Naive B cell (primary cell): ENCODE results near the gene GALNT12. TPM values are rescaled to one million over a fixed set of nuclear protein-coding genes. Genes with fewer than 3 reads are reported as not detected.

Experiments
- ATAC-seq, 2 donors: fragments of 150-1000 bp; cut with Tn5 transposase; 2 replicates each; pipeline ENCODE4 v1.10.0; 2021; ENCODE audit warnings: low read depth in 2 of 2, mild to moderate bottlenecking in 2 of 2, moderate library complexity in 2 of 2
- DNase-seq: peaks from one replicate; pipeline ENCODE4 v3.0.0; 2022
- H3K27ac Mint-ChIP-seq, 6 donors: one replicate each; pipeline ENCODE4 v1.8.0; 2020 to 2022; ENCODE audit warnings: mild to moderate bottlenecking in 6 of 6, mixed read lengths in 6 of 6, moderate library complexity in 5 of 6, inconsistent platforms in 2 of 6
- H3K27me3 Mint-ChIP-seq, 3 donors: one replicate each; pipeline ENCODE4 v1.8.0; 2021 to 2022; ENCODE audit warnings: mixed read lengths in 3 of 3, mild to moderate bottlenecking in 1 of 3
- H3K36me3 Mint-ChIP-seq, 2 donors: one replicate each; pipeline ENCODE4 v1.8.0; 2020 to 2022; ENCODE audit warnings: mixed read lengths in 2 of 2, inconsistent platforms in 1 of 2, mild to moderate bottlenecking in 1 of 2
- H3K4me1 Mint-ChIP-seq, 3 donors: one replicate each; pipeline ENCODE4 v1.8.0; 2020 to 2022; ENCODE audit warnings: mixed read lengths in 3 of 3, inconsistent platforms in 1 of 3, mild to moderate bottlenecking in 1 of 3, moderate library complexity in 1 of 3
- H3K4me3 Mint-ChIP-seq, 8 donors: one replicate each; pipeline ENCODE4 v1.8.0; 2020 to 2022; ENCODE audit warnings: mild to moderate bottlenecking in 8 of 8, mixed read lengths in 8 of 8, moderate library complexity in 8 of 8, inconsistent platforms in 2 of 8
- H3K9me3 Mint-ChIP-seq, 7 donors: one replicate each; pipeline ENCODE4 v1.8.0; 2020 to 2022; ENCODE audit warnings: mixed read lengths in 7 of 7, mild to moderate bottlenecking in 5 of 7, inconsistent platforms in 2 of 7, moderate library complexity in 1 of 7
- polyA plus RNA-seq, 6 donors: library from polyadenylated mRNA; unstranded; fragments of 300-500 nt; fragmentation: Illumina TruSeq; gene quantifications; one replicate each; pipeline ENCODE4 v1.2.3, GENCODE V29; 2021; ENCODE audit warnings: low read depth in 6 of 6

GALNT12 gene
- polyA plus RNA-seq, 6 donors from 2014 or later: 0.53 to 2.2 (median 0.78) TPM; not detected in 1

- no peak overlapping the region for H3K27ac Mint-ChIP-seq
- no peaks in the 10 kb centered on the region for H3K9me3 Mint-ChIP-seq
- no peaks in the 10 kb centered on the region for H3K36me3 Mint-ChIP-seq
- H3K27me3 Mint-ChIP-seq: peaks cover 32 to 59% (median 32%) of the 10 kb centered on the region in 3 donors
- ATAC-seq (no peak), DNase-seq (no peak)
- no peaks in the 10 kb centered on the region for H3K4me1 Mint-ChIP-seq
- H3K4me3 Mint-ChIP-seq: no peak overlapping the region
Measured at GRCh38 chr9:98880311-98881015, 73.0 kb downstream of the GALNT12 start.

GRCh38 chr9:98881356-98881755, 73.9 kb downstream of the GALNT12 start:
- Mint-ChIP-seq H3K9me3 (no peaks in the 10 kb centered on the region), H3K27ac (no peak overlapping the region), H3K27me3 (peaks cover 32 to 61% (median 32%) of the 10 kb centered on the region in 3 donors), H3K36me3 (no peaks in the 10 kb centered on the region), H3K4me1 (no peaks in the 10 kb centered on the region), H3K4me3 (no peak overlapping the region)
- DNase-seq: no peak
- no peak for ATAC-seq

- Mint-ChIP-seq H3K27me3 (peaks cover 32 to 61% (median 36%) of the 10 kb centered on the region in 3 donors), H3K4me3 (peak overlapping the region in 1 of 8 donors; percentile 44), H3K4me1 (no peaks in the 10 kb centered on the region), H3K9me3 (no peaks in the 10 kb centered on the region), H3K27ac (no peak overlapping the region), H3K36me3 (no peaks in the 10 kb centered on the region)
- ATAC-seq (no peak), DNase-seq (no peak)
Measured at GRCh38 chr9:98881836-98882568, 74.5 kb downstream of the GALNT12 start.

GRCh38 chr9:98882569-98882923, 75.1 kb downstream of the GALNT12 start:
- Mint-ChIP-seq H3K27me3 (peaks cover 32 to 57% (median 36%) of the 10 kb centered on the region in 3 donors), H3K4me3 (no peak overlapping the region), H3K27ac (no peak overlapping the region), H3K9me3 (no peaks in the 10 kb centered on the region), H3K4me1 (no peaks in the 10 kb centered on the region), H3K36me3 (no peaks in the 10 kb centered on the region)
- ATAC-seq: no peak
- DNase-seq: no peak

GRCh38 chr9:98883276-98883675, 75.8 kb downstream of the GALNT12 start:
- ATAC-seq (no peak), DNase-seq (no peak)
- no peak overlapping the region for H3K27ac Mint-ChIP-seq
- H3K27me3 Mint-ChIP-seq: peaks cover 31 to 49% (median 35%) of the 10 kb centered on the region in 3 donors
- H3K4me1 Mint-ChIP-seq: no peaks in the 10 kb centered on the region
- no peak overlapping the region for H3K4me3 Mint-ChIP-seq
- H3K9me3 Mint-ChIP-seq: no peaks in the 10 kb centered on the region
- H3K36me3 Mint-ChIP-seq: no peaks in the 10 kb centered on the region

GRCh38 chr9:98884849-98885248, 77.4 kb downstream of the GALNT12 start:
- no peaks in the 10 kb centered on the region for H3K9me3 Mint-ChIP-seq
- no peaks in the 10 kb centered on the region for H3K36me3 Mint-ChIP-seq
- no peak for DNase-seq
- H3K4me1 Mint-ChIP-seq: no peaks in the 10 kb centered on the region
- H3K27ac Mint-ChIP-seq: no peak overlapping the region
- peaks cover 25 to 40% (median 33%) of the 10 kb centered on the region in 3 donors for H3K27me3 Mint-ChIP-seq
- ATAC-seq: no peak
- H3K4me3 Mint-ChIP-seq: peak overlapping the region in 1 of 8 donors; percentile 30

- Mint-ChIP-seq H3K9me3 (no peaks in the 10 kb centered on the region), H3K4me1 (no peaks in the 10 kb centered on the region), H3K36me3 (no peaks in the 10 kb centered on the region), H3K27me3 (peaks cover 21 to 46% (median 40%) of the 10 kb centered on the region in 3 donors), H3K27ac (no peak overlapping the region), H3K4me3 (no peak overlapping the region)
- ATAC-seq: no peak
- no peak for DNase-seq
Measured at GRCh38 chr9:98885575-98886295, 78.3 kb downstream of the GALNT12 start.

GRCh38 chr9:98886691-98887229, 79.3 kb downstream of the GALNT12 start:
- ATAC-seq: no peak
- no peak for DNase-seq

GRCh38 chr9:98887918-98888510, 80.5 kb downstream of the GALNT12 start:
- no peak overlapping the region for H3K27ac Mint-ChIP-seq
- no peaks in the 10 kb centered on the region for H3K9me3 Mint-ChIP-seq
- H3K27me3 Mint-ChIP-seq: peaks cover 19 to 40% (median 33%) of the 10 kb centered on the region in 3 donors
- no peaks in the 10 kb centered on the region for H3K4me1 Mint-ChIP-seq
- H3K36me3 Mint-ChIP-seq: no peaks in the 10 kb centered on the region
- ATAC-seq (no peak), DNase-seq (no peak)
- no peak overlapping the region for H3K4me3 Mint-ChIP-seq

More at GRCh38 chr9:98886691-98887229, 79.3 kb downstream of the GALNT12 start:
- Mint-ChIP-seq H3K36me3 (no peaks in the 10 kb centered on the region), H3K27me3 (peaks cover 21 to 41% (median 40%) of the 10 kb centered on the region in 3 donors), H3K4me1 (no peaks in the 10 kb centered on the region), H3K9me3 (no peaks in the 10 kb centered on the region), H3K27ac (peak overlapping the region in 1 of 6 donors; percentile 12), H3K4me3 (no peak overlapping the region)

GRCh38 chr9:98888801-98889421, 81.4 kb downstream of the GALNT12 start:
- Mint-ChIP-seq H3K27ac (no peak overlapping the region), H3K27me3 (peaks cover 10 to 33% (median 26%) of the 10 kb centered on the region in 3 donors), H3K4me3 (no peak overlapping the region), H3K36me3 (no peaks in the 10 kb centered on the region), H3K4me1 (no peaks in the 10 kb centered on the region), H3K9me3 (no peaks in the 10 kb centered on the region)
- ATAC-seq (no peak), DNase-seq (no peak)

GRCh38 chr9:98890256-98890655, 82.8 kb downstream of the GALNT12 start:
- Mint-ChIP-seq H3K9me3 (no peaks in the 10 kb centered on the region), H3K36me3 (no peaks in the 10 kb centered on the region), H3K4me1 (no peaks in the 10 kb centered on the region), H3K27ac (no peak overlapping the region), H3K27me3 (peaks cover 14 to 22% (median 14%) of the 10 kb centered on the region in 3 donors), H3K4me3 (no peak overlapping the region)
- no peak for DNase-seq
- ATAC-seq: no peak

- H3K9me3 Mint-ChIP-seq: peaks cover 0 to 16% (median 6%) of the 10 kb centered on the region in 7 donors
Measured at GRCh38 chr9:98892288-98892687, 84.8 kb downstream of the GALNT12 start.

GRCh38 chr9:98892690-98893089, 85.2 kb downstream of the GALNT12 start:
- Mint-ChIP-seq H3K4me3 (no peak overlapping the region), H3K27me3 (peaks cover 15 to 22% (median 20%) of the 10 kb centered on the region in 3 donors), H3K9me3 (peaks cover 0 to 18% (median 8%) of the 10 kb centered on the region in 7 donors), H3K36me3 (no peaks in the 10 kb centered on the region), H3K4me1 (no peaks in the 10 kb centered on the region), H3K27ac (no peak overlapping the region)
- no peak for ATAC-seq
- no peak for DNase-seq

More at GRCh38 chr9:98892288-98892687, 84.8 kb downstream of the GALNT12 start:
- Mint-ChIP-seq H3K4me3 (no peak overlapping the region), H3K4me1 (no peaks in the 10 kb centered on the region), H3K27ac (no peak overlapping the region), H3K36me3 (no peaks in the 10 kb centered on the region), H3K27me3 (peaks cover 16 to 22% (median 20%) of the 10 kb centered on the region in 3 donors)
- no peak for DNase-seq
- ATAC-seq: no peak
